Measurements from ENCODE around the gene PAK2. TPM values are rescaled to one million over a fixed set of nuclear protein-coding genes. Genes with fewer than 3 reads are reported as not detected.
A peak's percentile ranks its signal among the peaks of the same experiment; 100 is the strongest.

Gene PAK2
- total and polyA plus RNA-seq, 3 experiments from 2014 or later = 38.0 to 85.4 (median 81.2) TPM

GRCh38 chr3:196699749-196700148 lies 39.9 kb upstream of the PAK2 start:
- no peaks in the 10 kb centered on the region for H3K9me3 ChIP-seq (ENCODE audit: low read length)
- ChIA-PET POLR2A (no interaction called here), CTCF (no interaction called here)
- Mint-ChIP-seq H3K27me3 (peaks cover 0 to 2% of the 10 kb centered on the region in 2 donors), H3K27ac (peak overlapping the region in 2 of 8 donors; percentile 8 to 58), H3K36me3 (peaks cover 0 to 1% (median 0%) of the 10 kb centered on the region in 3 donors), H3K4me1 (peaks cover 0 to 5% (median 0%) of the 10 kb centered on the region in 3 donors), H3K4me3 (no peak overlapping the region), H3K9me3 (no peaks in the 10 kb centered on the region)
- H3K27ac ChIP-seq (ENCODE audit: low read depth, low read length) = no peak overlapping the region
- H3K36me3 ChIP-seq (ENCODE audit: insufficient read depth, low read length) = no peaks in the 10 kb centered on the region
- DNase-seq = no peak
- H3K4me3 ChIP-seq (ENCODE audit: low read length) = no peak overlapping the region
- no peaks in the 10 kb centered on the region for H3K27me3 ChIP-seq (ENCODE audit: insufficient read depth, low read length, poor library complexity, severe bottlenecking)
- H3K4me1 ChIP-seq (ENCODE audit: insufficient read depth, low read length) = peaks cover 5% of the 10 kb centered on the region

DNA sequence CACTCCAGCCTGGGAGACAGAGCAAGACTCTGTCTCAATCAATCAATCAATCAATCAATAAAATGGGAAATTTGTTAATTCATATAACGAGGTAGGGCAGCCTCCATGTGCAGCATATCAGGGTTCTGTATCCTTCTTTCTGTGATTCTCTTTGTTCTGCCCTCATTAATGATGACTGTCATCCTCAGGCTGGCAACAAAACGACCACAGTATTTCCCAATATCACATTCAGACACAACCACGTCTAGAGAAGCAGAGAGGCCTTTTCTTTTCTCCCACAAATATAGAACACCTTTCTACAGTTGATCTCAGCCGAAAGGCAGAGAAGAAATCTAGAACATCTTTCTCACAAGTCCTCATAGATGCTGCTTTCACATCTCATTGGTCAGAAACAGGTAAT lies 38.9 kb upstream of the PAK2 start:
- Mint-ChIP-seq H3K9me3 (no peaks in the 10 kb centered on the region), H3K27ac (no peak overlapping the region), H3K4me3 (no peak overlapping the region), H3K36me3 (peaks cover 0 to 1% (median 0%) of the 10 kb centered on the region in 3 donors), H3K4me1 (peaks cover 0 to 4% (median 0%) of the 10 kb centered on the region in 3 donors), H3K27me3 (peaks cover 0 to 2% of the 10 kb centered on the region in 2 donors)
- Histone ChIP-seq H3K36me3 (ENCODE audit: insufficient read depth, low read length) (no peaks in the 10 kb centered on the region), H3K27ac (ENCODE audit: low read depth, low read length) (no peak overlapping the region), H3K4me1 (ENCODE audit: insufficient read depth, low read length) (no peaks in the 10 kb centered on the region), H3K27me3 (ENCODE audit: insufficient read depth, low read length, poor library complexity, severe bottlenecking) (no peaks in the 10 kb centered on the region), H3K9me3 (ENCODE audit: low read length) (no peaks in the 10 kb centered on the region), H3K4me3 (ENCODE audit: low read length) (no peak overlapping the region)
- DNase-seq = no peak
- ChIA-PET POLR2A (no interaction called here), CTCF (no interaction called here)

- Mint-ChIP-seq H3K4me1 (peaks cover 5 to 13% (median 7%) of the 10 kb centered on the region in 3 donors), H3K36me3 (peaks cover 0 to 6% (median 3%) of the 10 kb centered on the region in 3 donors), H3K27ac (no peak overlapping the region), H3K9me3 (no peaks in the 10 kb centered on the region), H3K4me3 (no peak overlapping the region), H3K27me3 (peaks cover 0 to 2% of the 10 kb centered on the region in 2 donors)
- Histone ChIP-seq H3K36me3 (ENCODE audit: insufficient read depth, low read length) (no peaks in the 10 kb centered on the region), H3K27ac (ENCODE audit: low read depth, low read length) (no peak overlapping the region), H3K27me3 (ENCODE audit: insufficient read depth, low read length, poor library complexity, severe bottlenecking) (no peaks in the 10 kb centered on the region), H3K9me3 (ENCODE audit: low read length) (no peaks in the 10 kb centered on the region), H3K4me1 (ENCODE audit: insufficient read depth, low read length) (peaks cover 6% of the 10 kb centered on the region), H3K4me3 (ENCODE audit: low read length) (no peak overlapping the region)
- ChIA-PET POLR2A (interaction anchor here (0.6 kb wide), 1 partner anchor 12 kb away, joined by 3 read pairs; no protein-coding TSS in a partner anchor), CTCF (no interaction called here)
- DNase-seq = no peak
Observed at GRCh38 chr3:196706327-196706726, 33.3 kb upstream of the PAK2 start.

DNA sequence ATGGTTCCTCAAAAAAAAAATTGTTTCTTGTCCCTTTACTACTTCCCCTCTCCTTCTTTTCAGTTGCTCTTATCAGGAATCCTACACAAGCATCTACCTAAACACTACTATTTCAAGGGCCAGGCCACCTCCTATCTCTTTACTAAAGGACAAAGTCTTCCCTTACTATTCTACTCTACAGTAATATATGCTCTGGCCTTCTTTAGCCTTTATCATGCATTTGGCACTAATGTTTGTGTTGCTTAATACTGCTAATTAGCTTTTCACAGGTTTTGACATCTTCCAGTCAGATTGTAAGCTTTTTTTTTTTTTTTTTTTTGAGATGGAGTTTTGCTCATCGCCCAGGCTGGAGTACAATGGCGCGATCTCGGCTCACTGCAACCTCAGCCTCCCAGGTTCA lies 32.9 kb upstream of the PAK2 start:
- peaks cover 0 to 3% of the 10 kb centered on the region in 2 donors for H3K27me3 Mint-ChIP-seq

DNA sequence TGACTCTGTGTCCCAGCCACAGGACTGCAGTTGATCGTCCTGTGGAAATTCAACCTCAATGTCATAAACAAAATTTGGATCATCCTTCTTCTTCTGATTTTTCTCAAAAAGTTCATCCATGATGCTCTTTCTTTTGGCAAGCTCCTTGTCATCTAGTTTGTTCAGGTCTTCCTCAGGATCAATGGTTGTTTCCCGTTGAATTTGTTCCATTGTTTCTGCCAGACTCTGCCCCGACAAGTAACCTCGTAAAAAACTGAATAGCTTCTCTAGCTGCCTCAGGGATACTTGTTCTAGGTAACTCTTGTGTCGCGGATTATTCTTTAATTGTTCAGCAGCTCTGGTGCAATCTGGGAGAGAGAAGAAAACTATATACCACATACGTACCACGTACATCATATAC lies 32.1 kb upstream of the PAK2 start:
- no peak for DNase-seq
- no peaks in the 10 kb centered on the region for H3K9me3 Mint-ChIP-seq
- H3K27ac Mint-ChIP-seq = peak overlapping the region in 3 of 8 donors; percentile 5 to 43 (median 10)
- Histone ChIP-seq H3K36me3 (ENCODE audit: insufficient read depth, low read length) (no peaks in the 10 kb centered on the region), H3K4me1 (ENCODE audit: insufficient read depth, low read length) (peaks cover 10% of the 10 kb centered on the region), H3K27me3 (ENCODE audit: insufficient read depth, low read length, poor library complexity, severe bottlenecking) (no peaks in the 10 kb centered on the region), H3K27ac (ENCODE audit: low read depth, low read length) (no peak overlapping the region), H3K4me3 (ENCODE audit: low read length) (no peak overlapping the region), H3K9me3 (ENCODE audit: low read length) (no peaks in the 10 kb centered on the region)
- no peak overlapping the region for H3K4me3 Mint-ChIP-seq
- H3K27me3 Mint-ChIP-seq = peaks cover 0 to 5% of the 10 kb centered on the region in 2 donors
- CTCF ChIA-PET = interaction anchor here (1.0 to 1.1 kb wide), 2 partner anchors 98 to 101 kb away, joined by 3 read pairs; no protein-coding TSS in a partner anchor
- POLR2A ChIA-PET = interaction anchor here (0.5 kb wide), 1 partner anchor 501 kb away, joined by 4 read pairs; no protein-coding TSS in a partner anchor
- peaks cover 0 to 11% (median 3%) of the 10 kb centered on the region in 3 donors for H3K36me3 Mint-ChIP-seq
- H3K4me1 Mint-ChIP-seq = peaks cover 10 to 18% (median 13%) of the 10 kb centered on the region in 3 donors

More for the DNA sequence above, 32.9 kb upstream of the PAK2 start:
- Histone ChIP-seq H3K9me3 (ENCODE audit: low read length) (no peaks in the 10 kb centered on the region), H3K36me3 (ENCODE audit: insufficient read depth, low read length) (no peaks in the 10 kb centered on the region), H3K27me3 (ENCODE audit: insufficient read depth, low read length, poor library complexity, severe bottlenecking) (no peaks in the 10 kb centered on the region), H3K27ac (ENCODE audit: low read depth, low read length) (no peak overlapping the region), H3K4me1 (ENCODE audit: insufficient read depth, low read length) (peaks cover 10% of the 10 kb centered on the region), H3K4me3 (ENCODE audit: low read length) (no peak overlapping the region)
- peak overlapping the region in 1 of 8 donors; percentile 25 for H3K27ac Mint-ChIP-seq
- H3K9me3 Mint-ChIP-seq = no peaks in the 10 kb centered on the region
- peaks cover 0 to 8% (median 3%) of the 10 kb centered on the region in 3 donors for H3K36me3 Mint-ChIP-seq
- POLR2A ChIA-PET = interaction anchor here (0.6 kb wide), 1 partner anchor 13 kb away, joined by 3 read pairs; no protein-coding TSS in a partner anchor
- peaks cover 9 to 17% (median 11%) of the 10 kb centered on the region in 3 donors for H3K4me1 Mint-ChIP-seq
- CTCF ChIA-PET = no interaction called here
- DNase-seq = no peak
- H3K4me3 Mint-ChIP-seq = no peak overlapping the region

- Mint-ChIP-seq H3K27ac (peak overlapping the region in 2 of 8 donors; percentile 17 to 74), H3K27me3 (peaks cover 0 to 3% of the 10 kb centered on the region in 2 donors), H3K4me1 (peaks cover 15 to 26% (median 20%) of the 10 kb centered on the region in 3 donors), H3K36me3 (peaks cover 0 to 14% (median 3%) of the 10 kb centered on the region in 3 donors), H3K9me3 (no peaks in the 10 kb centered on the region), H3K4me3 (peak overlapping the region in 1 of 7 donors; percentile 34)
- no peak for DNase-seq
- CTCF ChIA-PET = interaction anchor here (1.0 to 1.1 kb wide), 2 partner anchors 99 to 102 kb away, joined by 3 read pairs; no protein-coding TSS in a partner anchor
- no peaks in the 10 kb centered on the region for H3K36me3 ChIP-seq (ENCODE audit: insufficient read depth, low read length)
- no peaks in the 10 kb centered on the region for H3K9me3 ChIP-seq (ENCODE audit: low read length)
- H3K4me3 ChIP-seq (ENCODE audit: low read length) = no peak overlapping the region
- POLR2A ChIA-PET = interaction anchor here (0.6 kb wide), 1 partner anchor 333 kb away, joined by 3 read pairs; no protein-coding TSS in a partner anchor
- no peaks in the 10 kb centered on the region for H3K27me3 ChIP-seq (ENCODE audit: insufficient read depth, low read length, poor library complexity, severe bottlenecking)
- no peak overlapping the region for H3K27ac ChIP-seq (ENCODE audit: low read depth, low read length)
- H3K4me1 ChIP-seq (ENCODE audit: insufficient read depth, low read length) = peaks cover 16% of the 10 kb centered on the region
Observed at GRCh38 chr3:196708467-196708866, 31.2 kb upstream of the PAK2 start.

DNA sequence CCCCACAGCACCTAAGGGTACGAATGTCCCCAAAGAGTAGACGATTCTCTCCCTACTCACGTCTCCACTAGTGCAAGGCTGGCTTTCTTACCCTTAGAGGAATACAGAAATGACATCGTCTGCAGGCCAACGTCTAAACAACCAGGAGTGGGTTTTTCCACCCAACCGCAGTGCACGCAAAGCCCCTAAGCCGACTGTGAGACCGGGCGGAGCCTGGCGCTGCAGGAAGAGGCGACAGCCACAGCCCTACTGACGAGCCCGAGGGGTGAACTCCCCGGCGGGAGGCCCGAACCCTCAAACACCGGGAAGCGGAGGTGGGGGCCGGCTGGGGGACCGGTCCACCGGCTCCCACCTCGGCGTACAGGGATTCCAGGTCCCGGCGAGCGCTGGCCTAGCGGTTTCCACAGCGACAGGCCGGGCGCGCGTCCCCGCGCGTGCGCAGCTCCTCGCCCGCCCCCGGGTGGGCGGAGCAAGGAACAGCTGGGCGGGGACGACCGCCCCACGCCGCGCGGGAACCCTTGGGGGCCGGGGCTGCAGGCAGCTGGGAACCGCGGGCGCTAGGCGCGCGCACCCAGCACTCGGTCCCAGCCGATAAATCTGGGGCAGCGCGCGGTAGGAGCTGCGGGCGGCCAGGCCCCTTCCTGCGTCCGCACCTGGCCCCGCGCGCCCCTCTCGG lies 27.7 kb upstream of the PAK2 start, which contains the start of the genes CEP19 and PIGX:
TSS of gene CEP19 (minus strand) at position 413 of the 676 bp plus-strand sequence. CDS start 3,593 bp downstream, outside the sequence.
TSS of gene PIGX (plus strand) at position 540 of the 676 bp plus-strand sequence.
- ChIA-PET CTCF (interaction anchor here (1.4 kb wide), 1 partner anchor 29 kb away, joined by 3 read pairs; no protein-coding TSS in a partner anchor), POLR2A (interaction anchor here (0.8 to 1.2 kb wide), 6 partner anchors 28 to 154 kb away, joined by 3 to 12 read pairs (median 4); partner anchors contain the start of genes FBXO45, NRROS, PAK2 and WDR53)
- Mint-ChIP-seq H3K27me3 (peaks cover 0 to 3% of the 10 kb centered on the region in 2 donors), H3K4me1 (peaks cover 17 to 37% (median 33%) of the 10 kb centered on the region in 3 donors), H3K36me3 (peaks cover 0 to 14% (median 0%) of the 10 kb centered on the region in 3 donors), H3K27ac (peak within 1 kb of the TSS; percentile 92 to 100 (median 99)), H3K9me3 (no peaks in the 10 kb centered on the region), H3K4me3 (peak within 1 kb of the TSS; percentile 86 to 97 (median 90))
- Histone ChIP-seq H3K36me3 (ENCODE audit: insufficient read depth, low read length) (no peaks in the 10 kb centered on the region), H3K27me3 (ENCODE audit: insufficient read depth, low read length, poor library complexity, severe bottlenecking) (no peaks in the 10 kb centered on the region), H3K9me3 (ENCODE audit: low read length) (no peaks in the 10 kb centered on the region), H3K4me1 (ENCODE audit: insufficient read depth, low read length) (peaks cover 16% of the 10 kb centered on the region), H3K27ac (ENCODE audit: low read depth, low read length) (peak within 1 kb of the TSS; percentile 95), H3K4me3 (ENCODE audit: low read length) (peak within 1 kb of the TSS; percentile 76)
- DNase-seq = peak; percentile 89 to 96 (median 95)

Data from CD8-positive, alpha-beta memory T cell (primary cell).